ENCODE data around the gene CADPS.

DNA sequence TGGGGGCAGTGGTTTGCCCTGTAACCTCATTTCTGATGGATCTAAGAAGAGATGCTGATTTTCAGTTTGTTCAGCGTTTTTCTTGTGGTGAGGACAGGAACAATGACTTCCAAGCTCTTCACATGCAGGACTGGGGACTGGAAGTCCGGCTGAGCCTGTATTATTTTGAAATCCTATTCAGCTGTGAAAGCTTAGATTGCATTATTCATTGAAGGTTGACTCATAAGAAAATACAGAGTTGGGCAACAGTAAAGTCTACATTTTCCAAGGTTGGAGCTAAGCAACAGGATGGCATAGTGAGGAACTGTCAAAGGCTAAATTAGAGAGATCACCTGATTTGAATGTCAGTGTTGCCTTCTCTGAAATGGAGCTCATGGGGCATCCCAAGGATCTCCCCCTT, 270.9 kb downstream of the CADPS start:
- TF ChIP-seq, protein P1, sequence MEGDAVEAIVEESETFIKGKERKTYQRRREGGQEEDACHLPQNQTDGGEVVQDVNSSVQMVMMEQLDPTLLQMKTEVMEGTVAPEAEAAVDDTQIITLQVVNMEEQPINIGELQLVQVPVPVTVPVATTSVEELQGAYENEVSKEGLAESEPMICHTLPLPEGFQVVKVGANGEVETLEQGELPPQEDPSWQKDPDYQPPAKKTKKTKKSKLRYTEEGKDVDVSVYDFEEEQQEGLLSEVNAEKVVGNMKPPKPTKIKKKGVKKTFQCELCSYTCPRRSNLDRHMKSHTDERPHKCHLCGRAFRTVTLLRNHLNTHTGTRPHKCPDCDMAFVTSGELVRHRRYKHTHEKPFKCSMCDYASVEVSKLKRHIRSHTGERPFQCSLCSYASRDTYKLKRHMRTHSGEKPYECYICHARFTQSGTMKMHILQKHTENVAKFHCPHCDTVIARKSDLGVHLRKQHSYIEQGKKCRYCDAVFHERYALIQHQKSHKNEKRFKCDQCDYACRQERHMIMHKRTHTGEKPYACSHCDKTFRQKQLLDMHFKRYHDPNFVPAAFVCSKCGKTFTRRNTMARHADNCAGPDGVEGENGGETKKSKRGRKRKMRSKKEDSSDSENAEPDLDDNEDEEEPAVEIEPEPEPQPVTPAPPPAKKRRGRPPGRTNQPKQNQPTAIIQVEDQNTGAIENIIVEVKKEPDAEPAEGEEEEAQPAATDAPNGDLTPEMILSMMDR (conservative IDR thresholded peaks at IDR 0.05; ENCODE audit: low read length) = no peak
- no peak for TF ChIP-seq EZH2phosphoT487 (IDR thresholded peaks at IDR 0.05; ENCODE audit: borderline replicate concordance)

Data from Loucy (cell line).